GM19193 (cell line): Measurements from ENCODE around the gene TSPAN15.

Source experiments
- POLR2A ChIP-seq: IDR thresholded peaks from 4 replicates; pipeline ENCODE4 v1.6.1; 2011; ENCODE audit not compliant: insufficient read depth, insufficient read length; ENCODE audit errors: extremely low read depth

The TSPAN15 gene

GRCh38 chr10:69475433-69475830 is 24.2 kb downstream of the TSPAN15 start:
- no peak for TF ChIP-seq POLR2A

- no peak for TF ChIP-seq POLR2A
Measured at GRCh38 chr10:69477968-69478597, 26.8 kb downstream of the TSPAN15 start.

GRCh38 chr10:69479240-69480067 is 28.2 kb downstream of the TSPAN15 start:
- TF ChIP-seq POLR2A, result no peak

GRCh38 chr10:69480068-69480412 is 28.8 kb downstream of the TSPAN15 start:
- TF ChIP-seq POLR2A, result no peak

- TF ChIP-seq POLR2A, result no peak
Measured at GRCh38 chr10:69481305-69481704, 30.0 kb downstream of the TSPAN15 start.

GRCh38 chr10:69481811-69482524 is 30.7 kb downstream of the TSPAN15 start:
- TF ChIP-seq POLR2A, result no peak

GRCh38 chr10:69483963-69484362 is 32.7 kb downstream of the TSPAN15 start:
- no peak for TF ChIP-seq POLR2A

GRCh38 chr10:69484736-69485135 is 33.5 kb downstream of the TSPAN15 start:
- no peak for TF ChIP-seq POLR2A

GRCh38 chr10:69486922-69487730 is 35.9 kb downstream of the TSPAN15 start:
- no peak for TF ChIP-seq POLR2A

- TF ChIP-seq POLR2A, result no peak
Measured at GRCh38 chr10:69489506-69490090, 38.3 kb downstream of the TSPAN15 start.

- TF ChIP-seq POLR2A, result no peak
Measured at GRCh38 chr10:69490876-69491275, 39.6 kb downstream of the TSPAN15 start.

- no peak for TF ChIP-seq POLR2A
Measured at GRCh38 chr10:69491611-69492010, 40.3 kb downstream of the TSPAN15 start.

GRCh38 chr10:69492091-69492745 is 41.0 kb downstream of the TSPAN15 start:
- TF ChIP-seq POLR2A, result no peak
